SK-N-SH treated with all-trans-retinoic acid at 6 μM for 48 hours (cell line): Measurements from ENCODE around the gene ACSL6.

ENCODE experiments used
- ATAC-seq: fragments of 200-7000 bp; cut with Tn5 transposase; 3 replicates; pipeline ENCODE4 v1.9.1; 2020; ENCODE audit warnings: mild to moderate bottlenecking, moderate library complexity
- BACH2 ChIP-seq: fragments of 250-450 bp; sonication (Bioruptor Pico); IDR thresholded peaks from 2 replicates; pipeline ENCODE4 v1.9.0; 2021; ENCODE audit warnings: mild to moderate bottlenecking, borderline replicate concordance
- CREB5 ChIP-seq: fragments of 250-450 bp; sonication (Bioruptor Pico); IDR thresholded peaks from 2 replicates; pipeline ENCODE4 v1.5.1; 2020; ENCODE audit warnings: low read depth, mild to moderate bottlenecking, moderate library complexity
- CSDC2 ChIP-seq: fragments of 250-450 bp; sonication (Bioruptor Pico); IDR thresholded peaks from 2 replicates; pipeline ENCODE4 v1.5.0; 2020; ENCODE audit warnings: mild to moderate bottlenecking, moderate library complexity
- CSRNP3 ChIP-seq: fragments of 250-450 bp; sonication (Bioruptor Pico); IDR thresholded peaks from 2 replicates; pipeline ENCODE4 v1.5.1; 2021; ENCODE audit warnings: mild to moderate bottlenecking, moderate library complexity
- ESRRG ChIP-seq: fragments of 250-450 bp; sonication (Bioruptor Pico); IDR thresholded peaks from 2 replicates; pipeline ENCODE4 v1.6.1; 2021; ENCODE audit warnings: mild to moderate bottlenecking
- ISL1 ChIP-seq: fragments of 250-450 bp; sonication (Bioruptor Pico); IDR thresholded peaks from 2 replicates; pipeline ENCODE4 v2.1.2; 2022; ENCODE audit warnings: mild to moderate bottlenecking, moderate library complexity
- OSR1 ChIP-seq: fragments of 250-450 bp; sonication (Bioruptor Pico); IDR thresholded peaks from 2 replicates; pipeline ENCODE4 v1.8.0; 2022; ENCODE audit warnings: moderate library complexity, mild to moderate bottlenecking, inconsistent platforms
- PATZ1 ChIP-seq: fragments of 250-450 bp; sonication (Bioruptor Pico); IDR thresholded peaks from 2 replicates; pipeline ENCODE4 v1.8.0; 2020; ENCODE audit warnings: mild to moderate bottlenecking, moderate library complexity, borderline replicate concordance
- POU6F1 ChIP-seq: fragments of 250-450 bp; sonication (Bioruptor Pico); IDR thresholded peaks from 2 replicates; pipeline ENCODE4 v1.8.0; 2021; ENCODE audit warnings: low read depth, mild to moderate bottlenecking, moderate library complexity, borderline replicate concordance
- PPARA ChIP-seq: fragments of 250-450 bp; sonication (Bioruptor Pico); IDR thresholded peaks from 2 replicates; pipeline ENCODE4 v1.5.0; 2020; ENCODE audit warnings: mild to moderate bottlenecking, borderline replicate concordance
- RARB ChIP-seq: fragments of 250-450 bp; sonication (Bioruptor Pico); IDR thresholded peaks from 2 replicates; pipeline ENCODE4 v1.8.0; 2021; ENCODE audit warnings: mild to moderate bottlenecking, moderate library complexity
- SNAI2 ChIP-seq: fragments of 250-450 bp; sonication (Bioruptor Pico); IDR thresholded peaks from 2 replicates; pipeline ENCODE4 v1.5.0; 2020; ENCODE audit warnings: mild to moderate bottlenecking, moderate library complexity
- TCF4 ChIP-seq: fragments of 250-450 bp; sonication (Bioruptor Pico); IDR thresholded peaks from 2 replicates; pipeline ENCODE4 v1.8.0; 2021; ENCODE audit warnings: mild to moderate bottlenecking, moderate library complexity, borderline replicate concordance
- TOX ChIP-seq: fragments of 250-450 bp; sonication (Bioruptor Pico); IDR thresholded peaks from 2 replicates; pipeline ENCODE4 v1.8.0; 2021; ENCODE audit warnings: mild to moderate bottlenecking, moderate library complexity, borderline replicate concordance
- TSHZ2 ChIP-seq: fragments of 250-450 bp; sonication (Bioruptor Pico); IDR thresholded peaks from 2 replicates; pipeline ENCODE4 v1.5.0; 2020; ENCODE audit warnings: mild to moderate bottlenecking, moderate library complexity
- ZC3H10 ChIP-seq: fragments of 250-450 bp; sonication (Bioruptor Pico); IDR thresholded peaks from 2 replicates; pipeline ENCODE4 v1.5.1; 2021; ENCODE audit warnings: mild to moderate bottlenecking, moderate library complexity
- ZFP3 ChIP-seq: fragments of 250-450 bp; sonication (Bioruptor Pico); IDR thresholded peaks from 2 replicates; pipeline ENCODE4 v1.5.0; 2020; ENCODE audit warnings: mild to moderate bottlenecking, moderate library complexity
- ZFP30 ChIP-seq: fragments of 450-650 bp; formaldehyde crosslinking; IDR thresholded peaks from 2 replicates; pipeline ENCODE4 v1.5.0; 2022; ENCODE audit warnings: mild to moderate bottlenecking, moderate library complexity
- ZNF70 ChIP-seq: fragments of 450-650 bp; formaldehyde crosslinking; IDR thresholded peaks from 2 replicates; pipeline ENCODE4 v1.5.0; 2020; ENCODE audit warnings: mild to moderate bottlenecking, moderate library complexity
- ZNF8 ChIP-seq: fragments of 450-650 bp; formaldehyde crosslinking; IDR thresholded peaks from 2 replicates; pipeline ENCODE4 v1.5.0; 2020; ENCODE audit warnings: mild to moderate bottlenecking, moderate library complexity

Gene ACSL6

DNA sequence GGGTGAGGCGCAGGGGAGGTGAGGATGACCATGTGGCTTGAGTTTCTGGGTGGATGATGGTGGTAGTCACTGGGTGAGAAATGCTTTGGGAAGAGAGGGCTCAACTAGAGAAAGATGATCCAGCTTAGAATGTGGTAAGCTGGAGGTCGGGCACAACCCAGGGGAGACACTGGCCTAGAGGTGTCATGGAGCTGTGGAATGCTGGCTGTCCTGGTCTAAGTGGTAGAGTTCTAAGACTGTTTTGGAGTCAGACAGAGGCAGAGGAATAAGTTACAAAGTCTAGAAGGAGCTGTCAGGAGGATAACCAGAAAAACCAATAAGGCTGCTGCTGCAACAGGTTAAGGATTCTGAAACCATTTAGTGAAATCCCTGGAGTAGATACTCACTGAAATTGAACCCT is 19.2 kb upstream of the ACSL6 start:
- TF ChIP-seq ZNF70 (CRISPR knock-in tag) (no peak), ZFP3 (CRISPR knock-in tag) (no peak), CSDC2 (CRISPR knock-in tag) (no peak), TSHZ2 (CRISPR knock-in tag) (no peak), ZFP30 (no peak), TCF4 (CRISPR knock-in tag) (no peak)
- TF ChIP-seq, all 23 proteins: peak for 0
- no peak for ATAC-seq

DNA sequence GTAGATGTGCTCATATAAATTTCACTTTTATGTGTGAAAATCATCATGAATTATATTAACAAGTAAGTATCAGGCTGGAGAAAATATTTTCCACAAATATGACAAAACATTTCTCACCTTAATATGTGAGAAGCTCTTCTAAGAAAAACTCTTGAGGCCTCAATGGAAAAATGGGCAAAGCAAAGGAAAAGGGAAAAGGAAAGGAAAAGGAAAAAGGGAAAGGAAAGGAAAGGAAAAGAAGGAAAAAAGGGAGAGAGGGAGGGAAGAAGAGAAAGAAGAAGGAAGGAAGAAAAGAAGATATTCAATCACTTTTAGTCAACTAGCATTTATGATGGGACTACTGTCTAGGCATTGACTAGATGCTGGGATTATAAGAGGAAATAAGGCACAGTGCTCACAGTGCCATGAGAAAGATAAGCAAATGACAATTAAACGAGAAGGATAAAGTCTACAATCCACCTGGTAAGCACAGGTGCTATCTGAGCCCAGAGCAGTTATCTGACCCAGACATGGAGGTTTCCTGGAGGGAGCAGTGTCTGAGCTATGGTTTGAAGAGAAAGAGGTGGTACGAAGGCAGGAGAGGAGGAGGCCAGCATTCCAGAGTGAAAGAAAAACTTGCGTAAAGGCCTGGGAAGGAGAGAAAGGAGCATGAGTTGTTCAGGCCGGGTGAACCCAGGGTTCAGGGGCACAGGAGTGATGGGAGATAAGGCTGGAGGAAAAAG is 18.3 kb upstream of the ACSL6 start:
- ATAC-seq, result no peak

DNA sequence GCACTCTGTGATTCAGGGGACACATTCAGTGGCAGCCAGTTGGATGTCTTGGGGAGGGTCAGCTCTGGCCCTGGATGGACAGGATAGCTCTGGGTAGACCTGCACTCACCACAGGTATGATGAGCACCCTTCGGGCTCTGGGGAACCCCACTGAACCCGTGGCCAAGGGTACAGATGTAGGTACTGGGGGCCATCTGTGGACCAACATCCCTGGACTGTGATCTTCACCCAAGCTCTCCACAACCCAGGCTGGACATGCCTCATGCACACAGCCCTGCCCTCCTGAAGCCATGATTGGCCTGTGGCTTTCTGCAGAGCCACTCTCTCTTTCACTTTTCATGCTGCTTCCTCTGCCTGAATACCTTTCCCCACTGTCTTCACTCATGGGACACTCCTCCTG is 15.6 kb upstream of the ACSL6 start:
- ATAC-seq, result no peak
- no peak for TF ChIP-seq ZFP30

More for the DNA sequence above, 18.3 kb upstream of the ACSL6 start:
- TF ChIP-seq CSDC2 (CRISPR knock-in tag), result no peak
- TF ChIP-seq OSR1, result no peak
- TF ChIP-seq ZNF8, result no peak
- no peak for TF ChIP-seq BACH2 (CRISPR knock-in tag)
- TF ChIP-seq ISL1 (CRISPR knock-in tag), result no peak
- no peak for TF ChIP-seq CREB5 (CRISPR knock-in tag)
- TF ChIP-seq PATZ1, result no peak
- no peak for TF ChIP-seq TCF4 (CRISPR knock-in tag)
- TF ChIP-seq PPARA, result no peak

- TF ChIP-seq RARB (CRISPR knock-in tag) (no peak), ZC3H10 (no peak), TCF4 (CRISPR knock-in tag) (no peak), ESRRG (CRISPR knock-in tag) (no peak), CSRNP3 (CRISPR knock-in tag) (no peak), OSR1 (no peak), CREB5 (CRISPR knock-in tag) (no peak), TOX (CRISPR knock-in tag) (no peak), POU6F1 (CRISPR knock-in tag) (no peak), SNAI2 (no peak)
- ATAC-seq, result no peak
Observed at GRCh38 chr5:132026516-132027008, 15.1 kb upstream of the ACSL6 start.
